ENCODE results near the gene XAB2.
"Not testable (repeated sequence)": the region's sequence is repeated elsewhere in the genome, so short reads cannot be mapped to it uniquely, and the experiment has no call there.

The XAB2 gene

GRCh38 chr19:7611541-7612279, 17.6 kb downstream of the XAB2 start:
- DNase-seq, result no peak

DNA sequence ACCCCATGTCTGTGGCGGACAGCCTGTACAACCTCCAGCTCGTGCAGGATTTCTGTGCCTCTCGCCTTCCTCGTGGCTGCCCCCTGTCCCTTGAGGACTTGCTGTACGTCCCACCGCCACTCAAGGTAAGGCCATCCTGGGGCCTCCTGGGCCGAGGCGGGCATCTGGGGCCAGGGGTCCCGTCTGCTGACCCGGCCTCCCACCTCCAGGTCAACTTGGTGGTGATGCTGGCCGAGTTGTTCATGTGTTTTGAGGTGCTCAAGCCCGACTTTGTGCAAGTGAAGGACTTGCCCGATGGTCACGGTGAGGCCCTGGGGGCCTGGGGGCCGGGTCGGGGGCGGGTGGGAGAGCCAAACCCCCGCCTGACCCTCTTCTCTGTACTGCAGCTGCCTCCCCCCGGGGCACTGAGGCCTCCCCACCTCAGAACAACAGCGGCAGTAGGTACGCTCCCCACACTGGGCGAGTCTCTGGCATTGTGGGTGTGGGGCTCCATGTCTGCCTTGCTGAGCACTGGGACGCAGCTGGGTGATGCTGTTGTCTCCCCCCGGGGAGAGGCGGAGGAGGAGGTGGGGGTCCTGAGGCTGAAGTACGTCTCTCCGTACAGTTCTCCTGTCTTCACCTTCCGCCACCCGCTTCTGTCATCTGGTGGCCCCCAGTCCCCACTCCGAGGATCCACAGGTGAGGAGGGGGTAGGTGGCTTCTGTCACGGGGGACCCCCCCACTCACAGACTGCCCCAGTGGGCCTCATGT, 18.7 kb downstream of the XAB2 start:
- DNase-seq, result no peak

GRCh38 chr19:7607874-7608560, 21.3 kb downstream of the XAB2 start:
- DNase-seq, result no peak

- DNase-seq, result no peak
These were observed 22.0 kb downstream of the XAB2 start for GRCh38 chr19:7607212-7607873.

- no peak for DNase-seq
These were observed 23.1 kb downstream of the XAB2 start for GRCh38 chr19:7606289-7606688.

DNA sequence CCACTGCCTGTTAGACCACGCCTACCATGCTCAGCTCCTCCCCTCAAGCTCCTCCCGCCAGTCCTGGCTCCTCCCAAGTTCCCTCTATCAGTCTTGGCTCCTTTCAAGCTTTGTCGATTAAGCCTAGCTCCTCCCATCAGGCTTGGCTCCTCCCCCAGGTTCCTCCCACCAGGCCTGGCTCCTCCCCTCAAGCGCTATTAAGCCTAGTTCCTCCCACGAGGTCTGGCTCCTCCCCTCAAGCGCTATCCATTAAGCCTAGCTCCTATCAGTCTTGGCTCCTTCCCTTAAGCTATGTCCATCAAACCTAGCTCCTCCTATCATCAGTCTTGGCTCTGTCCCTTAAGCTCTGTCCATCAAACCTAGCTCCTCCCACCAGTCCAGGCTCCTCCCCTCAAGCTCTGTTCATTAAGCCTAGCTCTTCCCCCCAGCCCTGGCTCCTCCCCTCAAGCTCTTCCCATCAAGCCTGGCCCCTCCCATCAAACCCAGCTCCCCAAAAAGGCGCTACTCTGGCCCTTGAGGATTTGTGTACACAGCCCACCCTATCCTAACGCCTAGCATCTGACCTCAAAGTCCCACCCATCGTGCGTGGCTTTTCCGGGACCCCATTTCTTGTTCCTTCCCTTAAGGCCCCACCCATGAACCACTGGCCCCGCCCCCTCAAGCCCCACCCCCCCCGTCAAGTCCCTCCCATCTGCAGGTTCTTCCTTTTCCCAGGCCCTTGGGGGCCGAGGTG, 23.7 kb downstream of the XAB2 start:
- DNase-seq, result no peak

DNA sequence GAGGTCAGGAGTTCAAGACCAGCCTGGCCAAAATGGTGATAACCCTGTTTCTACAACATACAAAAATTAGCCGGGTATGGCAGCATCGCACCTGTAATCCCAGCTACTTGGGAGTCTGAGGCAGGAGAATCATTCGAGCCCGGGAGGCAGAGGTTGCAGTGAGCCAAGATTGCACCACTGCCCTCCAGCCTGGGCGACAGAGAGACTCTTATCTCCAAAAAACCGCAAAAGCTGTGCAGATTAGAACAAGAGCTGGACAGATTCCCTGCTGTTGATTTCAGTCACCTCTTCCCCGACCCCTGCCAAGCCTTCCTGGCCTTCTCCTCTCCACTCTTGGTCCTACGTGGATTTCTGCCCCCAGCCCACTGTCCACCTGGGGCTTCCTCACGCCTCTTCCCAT, 25.4 kb downstream of the XAB2 start:
- DNase-seq, result no peak

- DNase-seq, result no peak
These were observed 26.3 kb downstream of the XAB2 start for GRCh38 chr19:7602935-7603497.

GRCh38 chr19:7602240-7602934, 27.0 kb downstream of the XAB2 start:
- no peak for DNase-seq

- no peak for DNase-seq
These were observed 28.6 kb downstream of the XAB2 start for GRCh38 chr19:7600721-7601120.

- no peak for DNase-seq
These were observed 31.2 kb downstream of the XAB2 start for GRCh38 chr19:7598180-7598579.

DNA sequence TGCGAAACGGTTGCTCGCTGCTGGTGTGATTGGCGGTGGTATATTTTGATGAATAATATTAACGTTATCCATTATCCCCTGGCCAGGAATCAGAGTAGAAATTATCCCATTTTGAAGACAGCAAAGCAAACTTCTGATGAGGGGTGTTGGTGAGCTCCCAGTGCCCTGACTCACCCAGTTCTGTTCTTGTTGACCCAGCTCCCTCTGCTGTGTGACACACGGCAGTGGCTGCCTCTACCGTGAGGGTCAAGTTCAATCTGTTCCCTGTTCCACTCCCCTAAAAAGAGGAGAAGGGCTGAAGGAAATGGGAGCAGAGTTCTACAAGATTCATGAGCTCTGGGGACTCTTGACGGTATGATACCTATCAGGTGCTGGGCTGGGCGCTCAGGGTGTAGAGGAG, 31.7 kb downstream of the XAB2 start:
- DNase-seq, result no peak

DNA sequence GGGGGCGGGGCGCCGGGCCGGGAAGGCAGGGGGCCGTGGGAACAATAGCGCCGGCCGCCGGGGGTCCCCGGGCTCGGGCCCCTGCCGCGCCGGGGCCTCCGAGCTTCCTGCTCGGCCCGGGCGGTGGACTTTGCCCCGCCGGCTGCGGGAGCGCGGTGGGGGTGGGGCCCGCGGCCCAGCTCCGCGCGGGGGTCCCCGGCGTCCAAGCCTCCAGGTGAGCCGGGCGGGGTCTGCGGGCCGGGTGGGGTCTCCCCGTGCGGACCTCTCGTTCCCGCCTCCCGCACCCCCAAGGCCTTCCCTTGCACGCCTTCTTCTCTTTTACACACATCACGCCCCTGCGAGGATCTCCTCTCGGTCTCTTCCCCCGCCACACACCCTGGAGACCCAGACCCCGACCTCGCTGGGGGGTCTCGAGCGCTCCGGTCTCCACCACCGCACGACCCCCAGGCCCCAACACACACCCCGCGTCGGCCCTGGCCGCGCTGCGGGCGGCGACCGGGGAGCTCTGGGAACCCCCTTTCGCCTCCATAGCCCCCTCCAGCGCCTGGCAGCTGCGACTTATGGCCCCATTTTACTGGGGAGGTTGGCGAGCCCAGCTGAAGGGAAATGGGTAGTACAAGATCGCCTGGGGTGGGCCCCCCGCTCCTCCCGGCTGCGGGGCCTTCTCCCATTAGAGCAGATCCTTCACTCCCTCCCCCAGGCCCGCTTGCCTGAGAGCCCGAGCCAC, 33.0 kb downstream of the XAB2 start:
- DNase-seq, result no peak

DNA sequence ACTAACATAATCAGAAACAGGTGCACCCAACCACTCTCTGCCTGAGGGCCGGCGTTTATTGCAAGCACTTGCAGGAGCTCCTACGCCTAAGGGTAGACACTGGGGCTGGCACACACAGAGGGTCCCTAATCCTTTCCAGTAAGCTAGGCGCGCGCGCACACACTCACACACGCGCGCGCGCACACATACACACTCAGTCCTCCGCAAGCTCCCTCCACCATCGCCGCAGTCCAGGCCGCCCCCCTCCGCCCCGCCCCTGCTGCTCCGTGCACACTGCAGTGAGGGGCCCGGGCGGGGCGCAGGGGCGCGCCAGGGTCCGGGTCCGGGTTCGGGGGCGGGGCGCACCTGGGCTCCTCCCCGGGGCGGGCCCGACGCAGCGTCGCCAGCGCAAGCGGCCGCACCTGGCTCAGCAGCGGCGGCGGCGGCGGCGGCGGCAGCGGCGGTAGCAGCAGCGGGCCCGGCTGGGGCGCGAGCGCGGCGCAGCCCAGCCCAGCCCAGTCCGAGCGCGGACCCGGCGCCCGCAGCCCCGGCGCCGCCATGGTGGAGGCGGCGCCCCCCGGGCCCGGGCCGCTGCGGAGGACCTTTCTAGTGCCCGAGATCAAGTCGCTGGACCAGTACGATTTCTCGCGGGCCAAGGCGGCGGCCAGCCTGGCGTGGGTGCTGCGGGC, 33.7 kb downstream of the XAB2 start, which contains the start of gene CAMSAP3:
Gene CAMSAP3 (plus strand): TSS at position 398 of the 668 bp plus-strand sequence. CDS start 140 bp downstream, at position 538.
- DNase-seq, result no peak

DNA sequence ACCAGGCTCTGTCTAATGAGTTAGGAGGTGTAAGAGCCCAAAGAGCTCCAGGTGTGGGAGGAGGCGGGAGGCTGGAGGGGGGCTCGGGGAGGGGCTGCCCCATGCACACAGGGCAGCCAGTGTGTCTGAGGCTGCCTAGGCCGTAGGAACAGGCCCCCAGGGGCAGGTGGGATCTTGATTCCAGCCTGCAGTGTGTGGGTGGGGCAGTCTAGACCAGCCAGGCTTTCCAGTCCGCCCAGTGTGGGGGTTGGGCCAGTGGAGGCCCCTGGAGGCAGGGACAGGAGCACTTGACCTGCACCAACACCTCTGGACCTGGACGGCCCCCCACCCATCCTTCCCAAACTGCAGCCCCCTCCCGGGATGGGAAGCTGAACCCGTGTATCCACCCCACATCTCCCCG, 39.1 kb downstream of the XAB2 start:
- no peak for DNase-seq

DNA sequence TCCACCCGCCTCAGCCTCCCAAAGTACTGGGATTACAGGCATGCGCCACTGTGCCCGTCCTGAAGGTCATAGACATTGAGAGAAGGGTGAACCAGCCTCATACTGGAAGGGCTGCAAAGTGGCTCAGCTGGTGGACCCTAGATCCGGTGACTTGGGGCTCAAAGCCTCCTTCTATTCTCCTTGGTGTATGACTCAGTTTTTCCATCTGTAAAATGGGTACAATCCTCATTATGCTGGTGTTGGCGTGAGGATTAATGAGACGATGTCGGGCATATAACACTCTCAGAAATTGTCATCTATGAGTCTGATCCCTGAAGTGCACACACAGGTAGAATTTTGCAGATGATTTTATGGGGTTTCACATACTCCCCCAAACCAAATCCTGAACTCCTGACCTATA, 39.5 kb downstream of the XAB2 start:
- DNase-seq, result no peak

DNA sequence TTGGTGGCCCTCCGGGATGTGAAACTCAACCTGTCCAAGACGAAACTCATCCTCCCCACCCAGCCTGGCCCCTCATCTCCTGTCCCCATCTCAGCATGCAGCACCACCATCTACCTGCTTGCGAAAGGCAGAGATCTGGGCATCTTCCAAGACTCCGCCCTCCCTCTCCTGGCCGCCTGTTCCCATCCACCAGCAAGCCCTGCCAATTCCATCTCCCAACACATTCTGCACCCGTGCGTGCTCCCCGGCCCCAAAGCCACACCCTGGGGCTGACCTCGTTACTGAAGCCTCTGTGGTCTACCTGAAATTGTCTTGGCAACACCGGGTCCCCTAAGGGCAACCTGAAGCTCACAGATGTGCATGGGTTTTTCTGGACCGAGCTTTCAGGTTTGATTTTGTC, 46.9 kb downstream of the XAB2 start:
- DNase-seq, result no peak

- DNase-seq, result no peak
These were observed 50.2 kb downstream of the XAB2 start for GRCh38 chr19:7579182-7579581.

- no peak for DNase-seq
These were observed 51.2 kb downstream of the XAB2 start for GRCh38 chr19:7578127-7578526.

DNA sequence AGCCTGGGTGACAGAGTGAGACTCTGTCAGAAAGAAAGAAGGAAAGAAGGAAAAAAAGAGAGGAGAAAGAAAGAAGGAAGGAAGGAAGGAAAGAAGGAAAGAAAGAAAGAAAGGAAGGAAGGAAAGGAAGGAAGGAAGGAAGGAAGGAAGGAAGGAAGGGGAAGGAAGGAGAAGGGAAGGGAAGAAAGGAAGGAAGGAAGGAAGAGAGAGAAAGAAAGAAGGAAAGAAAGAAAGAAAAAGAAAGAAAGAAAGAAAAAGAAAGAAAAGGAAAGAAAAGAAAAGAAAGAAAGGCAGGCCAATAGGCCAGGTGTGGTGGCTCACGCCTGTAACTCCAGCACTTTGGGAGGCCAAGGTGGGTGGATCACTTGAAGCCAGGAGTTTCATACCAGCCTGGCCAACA, 51.9 kb downstream of the XAB2 start:
- not testable (repeated sequence) for DNase-seq

Measured in T-helper 9 cell (primary cell).